HG02840 (cell line): Measurements from ENCODE around the gene ERN1.

Source experiments
- ATAC-seq: cut with Tn5 transposase; IDR thresholded peaks from one replicate; pipeline ENCODE4 v1.9.1; 2021; ENCODE audit warnings: mild to moderate bottlenecking, moderate library complexity, moderate number of reproducible peaks; ENCODE audit not compliant: unreplicated experiment, low FRiP score

Gene ERN1

DNA sequence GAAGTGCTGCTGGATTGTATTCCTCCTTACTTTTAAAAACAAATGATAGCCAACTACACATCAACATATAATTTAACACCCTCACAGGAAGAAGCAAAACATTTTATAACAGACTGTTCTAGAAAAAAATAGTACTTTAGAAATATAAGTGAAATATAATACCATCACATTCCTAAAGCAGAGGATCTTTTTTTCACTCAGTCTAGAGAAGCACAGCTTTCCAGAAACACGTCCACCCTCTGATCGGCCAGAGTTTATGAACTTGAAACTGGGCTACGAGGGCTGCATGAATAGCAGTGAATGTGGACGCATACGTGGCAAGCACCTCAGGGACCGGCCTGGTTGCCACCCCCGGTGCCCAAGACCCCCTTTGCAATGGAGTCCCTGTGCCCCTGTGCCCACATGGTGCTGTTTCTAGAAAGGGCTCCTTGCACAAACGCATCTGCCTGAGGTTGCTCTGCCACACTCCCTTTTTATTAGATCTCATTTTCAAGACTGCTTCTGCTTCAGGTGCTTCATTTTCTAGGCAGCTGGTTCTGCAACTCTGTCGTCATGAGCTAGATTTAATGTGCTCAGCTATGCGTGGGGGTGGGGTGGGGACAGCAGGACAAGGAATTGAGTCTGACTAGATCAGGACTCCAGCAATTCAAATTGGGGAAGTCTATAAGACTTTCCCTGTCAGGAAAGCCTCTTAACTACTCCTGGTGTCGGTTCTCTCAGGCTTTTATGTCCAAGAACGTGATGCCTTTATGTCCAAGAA, 29.1 kb upstream of the ERN1 start:
- ATAC-seq = no peak

- no peak for ATAC-seq
Measured at GRCh38 chr17:64158406-64158805, 28.5 kb upstream of the ERN1 start.

- no peak for ATAC-seq
Measured at GRCh38 chr17:64157669-64158180, 27.8 kb upstream of the ERN1 start.

GRCh38 chr17:64156670-64157069, 26.7 kb upstream of the ERN1 start:
- ATAC-seq = no peak

DNA sequence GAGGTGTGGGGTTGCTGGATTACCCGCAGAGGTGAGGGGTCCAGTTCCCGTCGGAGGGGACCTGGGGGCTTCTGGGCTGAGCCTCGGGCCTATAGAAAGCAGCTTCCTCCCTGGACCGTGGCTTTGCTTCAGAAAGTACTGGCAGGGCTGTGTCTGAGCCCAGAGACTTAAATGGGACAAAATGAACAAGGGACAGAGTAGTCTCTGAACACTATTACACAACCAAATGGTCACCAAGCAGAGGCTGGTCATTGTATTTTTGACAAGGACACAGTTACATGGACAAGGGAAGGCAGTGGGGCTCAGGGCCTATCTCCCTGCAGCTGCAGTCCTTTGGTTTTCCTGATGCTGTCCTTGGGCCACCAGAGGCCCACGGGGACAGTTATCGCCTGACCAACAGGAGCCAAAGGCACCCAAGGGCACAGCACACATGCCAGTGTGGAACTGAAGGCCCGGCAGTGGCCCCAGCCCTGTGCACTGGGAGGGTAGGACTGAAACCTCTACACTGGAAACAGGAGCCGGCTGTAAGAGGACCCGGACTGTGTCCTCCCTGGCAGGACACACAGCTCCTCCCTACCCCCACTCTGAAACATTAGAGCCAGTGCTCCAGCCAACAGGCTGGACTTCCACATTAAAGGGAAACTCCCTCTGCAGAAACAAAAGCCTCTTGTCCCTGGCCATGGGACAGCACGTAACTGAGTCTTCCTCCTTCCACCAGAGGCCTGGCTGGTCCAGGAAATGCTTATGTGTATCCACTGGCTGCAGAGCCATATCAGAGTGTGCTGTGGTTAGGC, 26.0 kb upstream of the ERN1 start:
- no peak for ATAC-seq

GRCh38 chr17:64155129-64155528, 25.2 kb upstream of the ERN1 start:
- ATAC-seq = no peak

DNA sequence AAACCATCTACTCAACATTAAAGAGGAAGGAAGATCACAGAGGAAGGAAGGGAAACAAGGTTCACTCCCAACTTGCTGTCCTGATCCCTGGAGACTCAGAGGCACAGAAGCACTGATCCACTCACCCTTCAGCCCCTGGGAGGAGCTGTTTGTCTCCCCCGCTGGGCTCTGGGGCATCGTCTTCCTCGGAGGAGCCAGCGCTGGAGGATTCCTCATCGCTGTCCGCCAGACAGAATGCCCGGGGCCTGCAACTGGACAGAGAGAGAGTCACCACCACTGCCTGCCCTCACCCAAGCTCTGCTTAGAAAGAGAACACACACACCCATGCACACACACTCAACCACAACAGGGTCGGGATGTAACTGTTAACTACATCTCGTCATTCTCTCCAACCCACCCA, 24.8 kb upstream of the ERN1 start:
- no peak for ATAC-seq

- ATAC-seq = no peak
Measured at GRCh38 chr17:64154313-64154695, 24.4 kb upstream of the ERN1 start.

GRCh38 chr17:64153565-64154312, 23.8 kb upstream of the ERN1 start:
- no peak for ATAC-seq

DNA sequence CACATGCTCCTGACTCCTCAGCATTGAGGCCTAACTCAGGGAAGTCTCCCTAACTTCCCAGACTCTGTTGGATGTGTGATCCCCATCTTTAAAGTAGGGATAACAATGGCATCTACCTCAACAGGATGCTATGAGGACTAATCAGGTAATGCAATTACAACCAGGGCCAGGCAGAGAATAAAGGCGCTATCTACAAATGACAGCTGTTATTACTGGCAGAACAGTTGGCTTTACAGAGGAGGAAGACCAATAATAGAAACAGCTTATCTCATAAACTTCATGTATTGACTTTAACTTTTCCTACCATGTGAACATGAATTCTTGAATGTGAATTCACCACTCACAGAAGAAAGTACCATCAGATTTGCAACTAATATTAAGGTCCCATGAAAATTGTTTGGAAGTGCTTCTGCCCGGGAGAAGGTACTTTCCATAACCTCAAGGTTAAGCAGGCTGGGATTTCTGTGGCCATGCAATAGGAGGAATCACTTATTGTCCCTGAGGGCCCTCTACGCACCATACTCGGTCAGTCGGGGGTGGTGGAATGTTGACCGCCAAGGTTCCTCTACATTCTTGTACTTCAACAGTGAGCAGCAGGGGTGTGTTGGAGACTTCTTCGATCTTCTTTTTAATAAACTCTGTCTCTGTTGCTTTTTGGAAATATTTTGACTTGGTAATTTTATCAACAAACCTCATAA, 22.6 kb upstream of the ERN1 start:
- ATAC-seq = no peak

GRCh38 chr17:64151016-64151368, 21.0 kb upstream of the ERN1 start:
- ATAC-seq = no peak

GRCh38 chr17:64150237-64151015, 20.5 kb upstream of the ERN1 start:
- ATAC-seq = no peak

- no peak for ATAC-seq
Measured at GRCh38 chr17:64149196-64149595, 19.3 kb upstream of the ERN1 start.

DNA sequence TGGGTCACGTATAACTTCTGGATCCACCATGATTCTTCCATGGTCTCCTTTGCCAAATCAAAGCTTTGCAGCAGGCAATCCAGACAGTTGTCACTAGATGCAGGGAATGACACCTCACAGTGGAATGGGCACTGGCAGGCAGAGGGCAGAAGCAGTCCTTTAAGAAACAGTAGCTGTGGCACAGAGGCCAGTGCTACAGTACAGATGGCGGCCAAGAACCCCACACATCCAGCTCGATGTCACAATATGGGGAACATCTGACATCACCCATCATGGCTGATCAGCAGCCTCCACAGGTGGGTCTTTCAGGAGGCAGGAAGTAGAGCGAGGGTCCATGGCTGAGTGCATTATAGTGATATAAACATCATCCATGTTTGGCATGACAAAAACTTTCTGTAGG, 18.8 kb upstream of the ERN1 start:
- no peak for ATAC-seq

- ATAC-seq = no peak
Measured at GRCh38 chr17:64148017-64148631, 18.2 kb upstream of the ERN1 start.

DNA sequence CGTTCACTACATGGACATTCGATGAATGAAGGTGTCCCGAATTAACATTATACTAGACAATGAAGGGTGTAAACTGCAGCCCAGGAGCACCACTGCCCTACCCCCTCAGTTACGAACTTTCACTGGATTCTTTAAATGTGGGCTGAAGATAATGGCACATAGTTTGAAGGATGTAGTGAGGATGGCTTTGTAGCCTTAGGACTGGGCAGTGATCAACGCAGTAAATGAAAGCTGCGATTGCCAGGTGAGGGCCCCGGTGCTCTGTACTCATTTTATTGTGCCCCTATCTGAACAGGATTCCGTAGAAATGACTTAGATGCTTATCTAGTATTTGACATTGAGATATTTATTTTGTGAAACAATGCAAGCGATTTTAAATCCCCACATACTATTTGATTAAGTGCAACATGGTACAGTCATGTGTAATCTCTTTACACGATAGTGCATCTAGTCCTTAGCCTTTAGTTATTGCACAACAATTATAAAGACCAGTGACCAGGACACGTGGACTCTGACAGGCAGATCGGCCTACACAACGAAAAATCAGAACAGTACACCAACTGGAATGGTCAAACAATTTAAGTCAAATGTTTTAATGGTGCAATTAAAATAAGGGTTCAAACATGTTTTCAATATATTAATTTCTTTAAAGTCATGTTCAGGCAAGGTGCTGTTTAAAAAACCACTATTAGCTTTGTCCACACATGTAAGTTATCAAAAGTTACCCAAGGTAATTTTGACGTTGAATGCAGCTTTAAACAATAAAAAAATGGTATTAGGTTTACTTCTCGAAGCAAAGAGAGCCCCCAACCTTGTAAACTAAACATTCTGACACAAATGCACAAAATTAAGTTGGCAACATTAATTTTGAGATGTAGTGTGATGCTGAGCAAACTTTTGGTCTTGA, 17.4 kb upstream of the ERN1 start:
- no peak for ATAC-seq

GRCh38 chr17:64146418-64147109, 16.6 kb upstream of the ERN1 start:
- ATAC-seq = peak; percentile 12
